ENCODE data around the gene SENP3.
A peak's percentile ranks its signal among the peaks of the same experiment; 100 is the strongest.

Gene SENP3

DNA sequence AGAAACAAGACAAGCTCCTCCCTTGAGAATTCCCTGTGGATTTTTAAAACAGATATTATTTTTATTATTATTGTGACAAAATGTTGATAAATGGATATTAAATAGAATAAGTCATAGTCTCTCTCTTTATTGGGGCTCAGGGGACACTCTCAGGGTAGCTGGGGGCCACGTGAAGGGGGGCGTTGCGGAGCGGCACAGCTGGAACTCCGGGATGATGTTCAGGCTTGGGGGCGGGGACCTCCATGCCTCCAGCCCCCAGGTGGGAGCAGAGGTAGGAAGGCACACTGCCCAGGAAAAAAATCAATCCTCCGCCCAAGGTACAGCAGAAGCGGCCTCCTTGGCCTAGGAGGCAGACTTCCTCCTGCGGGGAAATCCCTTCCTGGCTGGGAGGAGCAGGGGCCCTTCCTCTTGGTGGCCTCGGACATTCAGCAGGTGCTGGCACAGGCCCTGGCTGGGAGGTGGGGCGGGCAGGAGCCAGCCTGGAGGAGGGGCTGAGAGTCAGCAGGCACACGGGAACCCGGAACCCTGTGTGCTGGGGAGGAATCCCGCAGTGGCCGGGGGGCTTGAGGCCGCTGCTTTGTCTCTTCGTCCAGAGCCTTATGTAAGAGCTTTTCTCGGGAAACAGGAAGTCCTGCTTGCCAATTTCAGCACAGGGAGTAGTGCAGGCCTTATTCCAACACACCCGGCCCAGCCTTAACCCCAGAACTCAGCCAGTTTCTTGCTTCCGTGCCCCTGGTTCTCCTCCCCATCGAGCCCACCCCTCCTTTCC lies 3.8 kb upstream of the SENP3 start:
- Histone ChIP-seq H3K9ac (ENCODE audit: low read depth, low read length) (peak overlapping the region; percentile 70; the same call in 1 of the 2 replicates), H3K36me3 (ENCODE audit: insufficient read depth, low read depth, low read length) (no peaks in the 10 kb centered on the region), H3K4me1 (ENCODE audit: insufficient read depth, low read length) (peaks cover 34% of the 10 kb centered on the region), H3K27ac (ENCODE audit: low read length) (no peak overlapping the region), H3K27me3 (ENCODE audit: insufficient read depth, low read length) (no peaks in the 10 kb centered on the region), H3K9me3 (ENCODE audit: insufficient read depth, low read depth, low read length) (no peaks in the 10 kb centered on the region), H3K4me3 (ENCODE audit: low read length) (peak overlapping the region; percentile 45; the same call in 1 of the 2 replicates)

DNA sequence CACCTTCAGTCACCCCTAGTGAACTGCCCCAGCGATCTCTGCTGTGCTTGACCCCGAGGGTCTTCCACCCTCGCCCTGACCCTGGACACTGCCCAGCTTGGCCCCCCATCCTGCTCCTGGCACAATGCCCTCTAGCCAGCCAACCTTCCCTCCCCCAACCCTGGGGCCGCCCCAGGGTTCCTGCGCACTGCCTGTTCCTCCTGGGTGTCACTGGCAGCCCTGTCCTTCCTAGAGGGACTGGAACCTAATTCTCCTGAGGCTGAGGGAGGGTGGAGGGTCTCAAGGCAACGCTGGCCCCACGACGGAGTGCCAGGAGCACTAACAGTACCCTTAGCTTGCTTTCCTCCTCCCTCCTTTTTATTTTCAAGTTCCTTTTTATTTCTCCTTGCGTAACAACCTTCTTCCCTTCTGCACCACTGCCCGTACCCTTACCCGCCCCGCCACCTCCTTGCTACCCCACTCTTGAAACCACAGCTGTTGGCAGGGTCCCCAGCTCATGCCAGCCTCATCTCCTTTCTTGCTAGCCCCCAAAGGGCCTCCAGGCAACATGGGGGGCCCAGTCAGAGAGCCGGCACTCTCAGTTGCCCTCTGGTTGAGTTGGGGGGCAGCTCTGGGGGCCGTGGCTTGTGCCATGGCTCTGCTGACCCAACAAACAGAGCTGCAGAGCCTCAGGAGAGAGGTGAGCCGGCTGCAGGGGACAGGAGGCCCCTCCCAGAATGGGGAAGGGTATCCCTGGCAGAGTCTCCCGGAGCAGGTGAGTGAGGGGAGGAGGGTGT lies 3.0 kb upstream of the SENP3 start, which contains the start of gene TNFSF13:
Gene TNFSF13 (plus strand): TSS at position 207 of the 776 bp plus-strand sequence. CDS start 290 bp downstream, at position 497.
- Histone ChIP-seq H3K36me3 (ENCODE audit: insufficient read depth, low read depth, low read length) (peaks cover 4% of the 10 kb centered on the region; the same call in 1 of the 2 replicates), H3K27ac (ENCODE audit: low read length) (no peak within 1 kb of the TSS), H3K9ac (ENCODE audit: low read depth, low read length) (peak within 1 kb of the TSS; percentile 70; the same call in 1 of the 2 replicates), H3K27me3 (ENCODE audit: insufficient read depth, low read length) (no peaks in the 10 kb centered on the region), H3K4me3 (ENCODE audit: low read length) (peak within 1 kb of the TSS; percentile 45; the same call in 1 of the 2 replicates), H3K4me1 (ENCODE audit: insufficient read depth, low read length) (peaks cover 35% of the 10 kb centered on the region), H3K9me3 (ENCODE audit: insufficient read depth, low read depth, low read length) (no peaks in the 10 kb centered on the region)

DNA sequence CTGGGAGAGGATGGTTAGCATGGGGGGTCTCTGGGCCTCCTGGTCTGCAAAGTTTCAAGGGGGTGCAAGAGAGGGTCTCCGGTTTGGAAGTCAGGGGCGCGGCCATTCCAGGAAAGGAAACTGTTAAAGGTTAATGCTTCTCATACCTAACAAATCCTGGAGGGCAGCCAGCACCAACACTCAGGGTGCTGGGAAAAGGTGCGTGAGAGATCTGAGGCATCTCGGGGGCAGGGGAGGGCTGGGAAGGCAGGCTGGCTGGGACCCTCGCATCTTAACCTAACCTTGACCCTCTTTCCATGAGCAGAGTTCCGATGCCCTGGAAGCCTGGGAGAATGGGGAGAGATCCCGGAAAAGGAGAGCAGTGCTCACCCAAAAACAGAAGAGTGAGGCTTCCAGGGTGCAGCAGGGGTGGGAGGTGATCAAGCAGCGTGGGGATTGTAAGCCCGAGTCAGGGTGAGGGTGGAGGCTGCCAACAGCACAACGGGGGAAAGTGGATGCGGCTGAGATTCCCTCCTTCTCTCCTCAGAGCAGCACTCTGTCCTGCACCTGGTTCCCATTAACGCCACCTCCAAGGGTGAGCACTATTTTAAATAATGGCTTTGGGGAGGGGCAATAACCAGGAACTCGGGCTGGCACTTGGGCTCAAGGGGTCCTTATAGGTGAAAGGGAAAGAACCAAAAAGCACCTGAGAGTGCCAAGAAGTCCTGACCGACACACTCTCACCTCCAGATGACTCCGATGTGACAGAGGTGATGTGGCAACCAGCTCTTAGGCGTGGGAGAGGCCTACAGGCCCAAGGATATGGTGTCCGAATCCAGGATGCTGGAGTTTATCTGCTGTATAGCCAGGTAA lies 2.2 kb upstream of the SENP3 start:
- peaks cover 35% of the 10 kb centered on the region for H3K4me1 ChIP-seq (ENCODE audit: insufficient read depth, low read length)
- H3K9ac ChIP-seq (ENCODE audit: low read depth, low read length), result 0 out of 2 replicates have a peak overlapping the region, but pooled peaks have one; percentile 10
- no peak overlapping the region for H3K4me3 ChIP-seq (ENCODE audit: low read length)
- no peaks in the 10 kb centered on the region for H3K9me3 ChIP-seq (ENCODE audit: insufficient read depth, low read depth, low read length)
- peaks cover 12% of the 10 kb centered on the region for H3K36me3 ChIP-seq (ENCODE audit: insufficient read depth, low read depth, low read length)
- no peak overlapping the region for H3K27ac ChIP-seq (ENCODE audit: low read length)
- H3K27me3 ChIP-seq (ENCODE audit: insufficient read depth, low read length), result no peaks in the 10 kb centered on the region

DNA sequence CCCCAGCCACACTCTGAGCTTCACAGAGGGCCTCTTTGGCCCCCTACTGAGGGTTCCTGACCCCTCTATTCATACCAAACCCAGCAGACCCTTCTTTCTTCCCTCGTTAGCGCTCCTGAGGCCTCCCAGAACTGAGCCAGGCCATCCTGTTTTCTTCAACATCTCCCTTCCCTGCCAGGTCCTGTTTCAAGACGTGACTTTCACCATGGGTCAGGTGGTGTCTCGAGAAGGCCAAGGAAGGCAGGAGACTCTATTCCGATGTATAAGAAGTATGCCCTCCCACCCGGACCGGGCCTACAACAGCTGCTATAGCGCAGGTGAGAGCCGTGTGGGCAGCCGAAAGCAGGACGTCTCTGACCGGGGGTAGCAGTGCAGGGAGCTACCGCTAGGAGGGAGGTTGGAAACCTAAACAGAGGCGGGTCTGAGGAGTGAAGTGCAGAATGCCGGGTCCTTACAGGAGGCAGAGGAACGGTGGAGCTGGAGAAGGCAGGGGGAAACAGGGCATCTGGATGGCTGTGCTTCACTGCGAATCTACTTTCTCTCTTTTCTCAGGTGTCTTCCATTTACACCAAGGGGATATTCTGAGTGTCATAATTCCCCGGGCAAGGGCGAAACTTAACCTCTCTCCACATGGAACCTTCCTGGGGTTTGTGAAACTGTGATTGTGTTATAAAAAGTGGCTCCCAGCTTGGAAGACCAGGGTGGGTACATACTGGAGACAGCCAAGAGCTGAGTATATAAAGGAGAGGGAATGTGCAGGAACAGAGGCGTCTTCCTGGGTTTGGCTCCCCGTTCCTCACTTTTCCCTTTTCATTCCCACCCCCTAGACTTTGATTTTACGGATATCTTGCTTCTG lies 1.3 kb upstream of the SENP3 start:
- Histone ChIP-seq H3K27me3 (ENCODE audit: insufficient read depth, low read length) (no peaks in the 10 kb centered on the region), H3K9me3 (ENCODE audit: insufficient read depth, low read depth, low read length) (no peaks in the 10 kb centered on the region), H3K4me1 (ENCODE audit: insufficient read depth, low read length) (peaks cover 35% of the 10 kb centered on the region), H3K27ac (ENCODE audit: low read length) (peak overlapping the region; percentile 22), H3K4me3 (ENCODE audit: low read length) (peak overlapping the region; percentile 94), H3K36me3 (ENCODE audit: insufficient read depth, low read depth, low read length) (peaks cover 21% of the 10 kb centered on the region), H3K9ac (ENCODE audit: low read depth, low read length) (peak overlapping the region; percentile 91)

DNA sequence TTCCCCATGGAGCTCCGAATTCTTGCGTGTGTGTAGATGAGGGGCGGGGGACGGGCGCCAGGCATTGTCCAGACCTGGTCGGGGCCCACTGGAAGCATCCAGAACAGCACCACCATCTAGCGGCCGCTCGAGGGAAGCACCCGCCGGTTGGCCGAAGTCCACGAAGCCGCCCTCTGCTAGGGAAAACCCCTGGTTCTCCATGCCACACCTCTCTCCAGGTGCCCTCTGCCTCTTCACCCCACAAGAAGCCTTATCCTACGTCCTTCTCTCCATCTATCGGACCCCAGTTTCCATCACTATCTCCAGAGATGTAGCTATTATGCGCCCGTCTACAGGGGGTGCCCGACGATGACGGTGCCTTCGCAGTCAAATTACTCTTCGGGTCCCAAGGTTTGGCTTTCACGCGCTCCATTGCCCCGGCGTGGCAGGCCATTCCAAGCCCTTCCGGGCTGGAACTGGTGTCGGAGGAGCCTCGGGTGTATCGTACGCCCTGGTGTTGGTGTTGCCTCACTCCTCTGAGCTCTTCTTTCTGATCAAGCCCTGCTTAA lies 617 bp upstream of the SENP3 start:
- no peaks in the 10 kb centered on the region for H3K9me3 ChIP-seq (ENCODE audit: insufficient read depth, low read depth, low read length)
- H3K27me3 ChIP-seq (ENCODE audit: insufficient read depth, low read length), result no peaks in the 10 kb centered on the region
- peaks cover 28% of the 10 kb centered on the region for H3K36me3 ChIP-seq (ENCODE audit: insufficient read depth, low read depth, low read length)
- H3K9ac ChIP-seq (ENCODE audit: low read depth, low read length), result peak overlapping the region; percentile 91; the same call in 1 of the 2 replicates
- peak overlapping the region; percentile 64 for H3K27ac ChIP-seq (ENCODE audit: low read length)
- H3K4me1 ChIP-seq (ENCODE audit: insufficient read depth, low read length), result peaks cover 35% of the 10 kb centered on the region
- peak overlapping the region; percentile 94 for H3K4me3 ChIP-seq (ENCODE audit: low read length)

DNA sequence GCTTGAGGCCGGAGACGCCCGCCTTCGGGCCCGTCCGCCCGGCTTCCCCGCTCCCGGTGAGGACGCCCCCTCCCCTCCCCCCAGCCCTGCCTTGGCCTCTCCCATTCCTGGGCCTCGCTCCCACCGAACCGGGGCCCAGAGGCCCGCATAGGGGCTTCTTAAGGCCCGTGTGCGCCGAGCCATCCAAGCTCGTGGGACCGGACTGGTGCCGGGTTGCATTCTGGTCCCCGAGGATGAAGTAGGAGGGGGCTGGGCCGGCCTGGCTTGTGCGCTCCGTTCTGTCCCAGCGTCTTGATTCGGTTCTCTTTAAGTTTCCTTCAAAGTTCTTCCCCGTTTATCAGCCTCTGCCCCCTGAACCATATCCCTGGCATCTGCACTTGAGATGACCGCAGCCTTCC lies 488 bp downstream of the SENP3 start:
- peak overlapping the region; percentile 87 for H3K9ac ChIP-seq (ENCODE audit: low read depth, low read length)
- no peaks in the 10 kb centered on the region for H3K9me3 ChIP-seq (ENCODE audit: insufficient read depth, low read depth, low read length)
- H3K27ac ChIP-seq (ENCODE audit: low read length), result peak overlapping the region; percentile 64
- peak overlapping the region; percentile 94 for H3K4me3 ChIP-seq (ENCODE audit: low read length)
- peaks cover 38% of the 10 kb centered on the region for H3K36me3 ChIP-seq (ENCODE audit: insufficient read depth, low read depth, low read length)
- H3K4me1 ChIP-seq (ENCODE audit: insufficient read depth, low read length), result peaks cover 32% of the 10 kb centered on the region
- no peaks in the 10 kb centered on the region for H3K27me3 ChIP-seq (ENCODE audit: insufficient read depth, low read length)

DNA sequence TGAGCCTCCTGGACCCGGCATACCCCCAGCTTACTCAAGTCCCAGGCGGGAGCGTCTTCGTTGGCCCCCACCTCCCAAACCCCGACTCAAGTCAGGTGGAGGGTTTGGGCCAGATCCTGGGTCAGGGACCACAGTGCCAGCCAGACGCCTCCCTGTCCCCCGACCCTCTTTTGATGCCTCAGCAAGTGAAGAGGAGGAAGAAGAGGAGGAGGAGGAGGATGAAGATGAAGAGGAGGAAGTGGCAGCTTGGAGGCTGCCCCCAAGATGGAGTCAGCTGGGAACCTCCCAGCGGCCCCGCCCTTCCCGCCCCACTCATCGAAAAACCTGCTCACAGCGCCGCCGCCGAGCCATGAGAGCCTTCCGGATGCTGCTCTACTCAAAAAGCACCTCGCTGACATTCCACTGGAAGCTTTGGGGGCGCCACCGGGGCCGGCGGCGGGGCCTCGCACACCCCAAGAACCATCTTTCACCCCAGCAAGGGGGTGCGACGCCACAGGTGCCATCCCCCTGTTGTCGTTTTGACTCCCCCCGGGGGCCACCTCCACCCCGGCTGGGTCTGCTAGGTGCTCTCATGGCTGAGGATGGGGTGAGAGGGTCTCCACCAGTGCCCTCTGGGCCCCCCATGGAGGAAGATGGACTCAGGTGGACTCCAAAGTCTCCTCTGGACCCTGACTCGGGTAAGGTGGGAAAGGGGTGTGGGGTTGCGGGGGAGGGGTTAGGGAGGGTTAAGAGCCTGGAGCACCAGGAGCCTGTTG lies 1.6 kb downstream of the SENP3 start:
- H3K9me3 ChIP-seq (ENCODE audit: insufficient read depth, low read depth, low read length), result no peaks in the 10 kb centered on the region
- H3K9ac ChIP-seq (ENCODE audit: low read depth, low read length), result peak overlapping the region; percentile 87; the same call in 1 of the 2 replicates
- H3K27ac ChIP-seq (ENCODE audit: low read length), result no peak overlapping the region
- peaks cover 23% of the 10 kb centered on the region for H3K4me1 ChIP-seq (ENCODE audit: insufficient read depth, low read length)
- H3K4me3 ChIP-seq (ENCODE audit: low read length), result peak overlapping the region; percentile 94; the same call in 1 of the 2 replicates
- no peaks in the 10 kb centered on the region for H3K27me3 ChIP-seq (ENCODE audit: insufficient read depth, low read length)
- H3K36me3 ChIP-seq (ENCODE audit: insufficient read depth, low read depth, low read length), result peaks cover 43% of the 10 kb centered on the region

DNA sequence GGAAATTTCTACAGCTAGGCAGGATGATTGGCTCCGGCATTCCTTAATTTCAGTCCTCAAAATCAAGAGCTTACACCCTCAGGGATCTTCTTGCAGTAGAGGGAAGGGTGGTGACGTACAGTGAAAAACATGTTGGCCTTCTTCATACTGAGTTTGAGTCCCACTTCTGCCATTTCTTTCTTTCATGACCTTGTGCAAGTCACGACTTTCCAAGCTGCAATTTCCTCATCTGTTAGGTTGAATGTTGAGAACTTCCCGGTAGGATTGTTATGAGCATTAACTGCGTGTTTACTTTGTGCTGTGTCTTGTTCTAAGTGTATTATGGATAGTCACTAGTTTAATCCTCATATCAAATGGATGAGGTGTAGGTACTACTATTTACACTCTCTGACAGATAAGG lies 7.9 kb downstream of the SENP3 start:
- H3K9ac ChIP-seq (ENCODE audit: low read depth, low read length), result no peak overlapping the region
- no peak overlapping the region for H3K4me3 ChIP-seq (ENCODE audit: low read length)
- H3K9me3 ChIP-seq (ENCODE audit: insufficient read depth, low read depth, low read length), result no peaks in the 10 kb centered on the region
- peaks cover 78% of the 10 kb centered on the region for H3K36me3 ChIP-seq (ENCODE audit: insufficient read depth, low read depth, low read length)
- no peak overlapping the region for H3K27ac ChIP-seq (ENCODE audit: low read length)
- H3K27me3 ChIP-seq (ENCODE audit: insufficient read depth, low read length), result no peaks in the 10 kb centered on the region
- H3K4me1 ChIP-seq (ENCODE audit: insufficient read depth, low read length), result peaks cover 9% of the 10 kb centered on the region

DNA sequence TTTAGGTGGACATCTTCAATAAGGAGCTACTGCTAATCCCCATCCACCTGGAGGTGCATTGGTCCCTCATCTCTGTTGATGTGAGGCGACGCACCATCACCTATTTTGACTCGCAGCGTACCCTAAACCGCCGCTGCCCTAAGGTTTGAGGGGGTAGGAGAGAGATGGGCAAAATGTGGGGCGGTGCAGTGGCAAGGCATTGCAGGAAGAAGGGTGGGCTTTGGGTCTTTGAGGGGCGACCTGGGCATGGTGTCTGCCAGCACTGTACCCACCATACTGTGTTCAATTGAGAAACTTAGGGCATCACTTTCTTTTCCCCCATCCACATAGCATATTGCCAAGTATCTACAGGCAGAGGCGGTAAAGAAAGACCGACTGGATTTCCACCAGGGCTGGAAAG lies 8.6 kb downstream of the SENP3 start:
- Histone ChIP-seq H3K27me3 (ENCODE audit: insufficient read depth, low read length) (no peaks in the 10 kb centered on the region), H3K27ac (ENCODE audit: low read length) (no peak overlapping the region), H3K9me3 (ENCODE audit: insufficient read depth, low read depth, low read length) (no peaks in the 10 kb centered on the region), H3K4me3 (ENCODE audit: low read length) (no peak overlapping the region), H3K9ac (ENCODE audit: low read depth, low read length) (no peak overlapping the region), H3K36me3 (ENCODE audit: insufficient read depth, low read depth, low read length) (peaks cover 78% of the 10 kb centered on the region), H3K4me1 (ENCODE audit: insufficient read depth, low read length) (peaks cover 16% of the 10 kb centered on the region)

DNA sequence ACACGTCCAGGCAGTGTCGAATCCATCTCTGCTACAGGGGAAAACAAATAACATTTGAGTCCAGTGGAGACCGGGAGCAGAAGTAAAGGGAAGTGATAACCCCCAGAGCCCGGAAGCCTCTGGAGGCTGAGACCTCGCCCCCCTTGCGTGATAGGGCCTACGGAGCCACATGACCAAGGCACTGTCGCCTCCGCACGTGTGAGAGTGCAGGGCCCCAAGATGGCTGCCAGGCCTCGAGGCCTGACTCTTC lies 10.5 kb downstream of the SENP3 start:
- Histone ChIP-seq H3K36me3 (ENCODE audit: insufficient read depth, low read depth, low read length) (peaks cover 79% of the 10 kb centered on the region), H3K4me3 (ENCODE audit: low read length) (peak overlapping the region; percentile 76), H3K4me1 (ENCODE audit: insufficient read depth, low read length) (peaks cover 18% of the 10 kb centered on the region), H3K27me3 (ENCODE audit: insufficient read depth, low read length) (no peaks in the 10 kb centered on the region), H3K9ac (ENCODE audit: low read depth, low read length) (peak overlapping the region; percentile 84; the same call in 1 of the 2 replicates), H3K27ac (ENCODE audit: low read length) (peak overlapping the region; percentile 35), H3K9me3 (ENCODE audit: insufficient read depth, low read depth, low read length) (no peaks in the 10 kb centered on the region)
